ENCODE measurements around the gene AMMECR1L. TPM values are rescaled to one million over a fixed set of nuclear protein-coding genes. Genes with fewer than 3 reads are reported as not detected.
"Not testable (repeated sequence)": the region's sequence is repeated elsewhere in the genome, so short reads cannot be mapped to it uniquely, and the experiment has no call there.

Gene AMMECR1L
- total RNA-seq, 1 experiment from 2014 or later = 33.4 TPM

- no peak for DNase-seq (ENCODE audit: extremely low read depth, low read depth)
Observed at GRCh38 chr2:127887776-127888130, 2.0 kb upstream of the AMMECR1L start.

DNA sequence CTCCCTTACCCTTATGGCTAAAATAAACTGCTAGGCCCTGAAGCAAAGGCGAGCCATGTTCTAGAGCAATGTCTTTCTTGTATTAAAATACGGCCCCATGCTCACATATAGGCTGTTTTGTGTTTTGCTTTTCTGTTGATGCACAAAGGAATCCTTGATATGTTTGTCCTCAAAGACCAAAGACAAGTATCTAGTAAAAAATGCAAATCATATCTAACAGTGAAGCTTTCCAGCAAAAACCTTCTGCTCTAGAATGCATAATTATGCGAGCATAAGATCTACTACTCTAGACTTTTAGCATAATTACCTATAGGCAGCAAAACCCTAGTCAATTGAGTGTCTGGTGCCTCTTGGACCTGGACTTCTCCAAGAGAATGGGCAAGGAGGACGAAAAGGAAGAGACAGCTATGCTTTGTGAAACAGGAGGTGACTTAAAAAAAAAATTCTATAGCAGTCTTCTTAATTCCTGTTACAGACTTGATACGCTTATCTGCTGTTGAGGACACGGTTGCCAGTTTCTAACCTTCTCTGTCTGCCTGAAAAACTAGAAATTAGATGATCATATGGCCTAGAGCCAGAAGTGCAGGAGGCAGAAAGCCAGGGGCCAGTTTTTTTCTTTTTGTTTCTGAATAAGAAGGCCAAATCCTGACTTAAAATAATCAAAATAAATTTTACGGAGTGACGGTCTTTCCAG lies 1.5 kb upstream of the AMMECR1L start:
- no peak for DNase-seq (ENCODE audit: extremely low read depth, low read depth)

GRCh38 chr2:127886593-127886935 lies 808 bp upstream of the AMMECR1L start:
- not testable (repeated sequence) for DNase-seq (ENCODE audit: extremely low read depth, low read depth)

GRCh38 chr2:127884861-127885740 lies 655 bp downstream of the AMMECR1L start:
- DNase-seq (ENCODE audit: extremely low read depth, low read depth) = not testable (repeated sequence)

DNA sequence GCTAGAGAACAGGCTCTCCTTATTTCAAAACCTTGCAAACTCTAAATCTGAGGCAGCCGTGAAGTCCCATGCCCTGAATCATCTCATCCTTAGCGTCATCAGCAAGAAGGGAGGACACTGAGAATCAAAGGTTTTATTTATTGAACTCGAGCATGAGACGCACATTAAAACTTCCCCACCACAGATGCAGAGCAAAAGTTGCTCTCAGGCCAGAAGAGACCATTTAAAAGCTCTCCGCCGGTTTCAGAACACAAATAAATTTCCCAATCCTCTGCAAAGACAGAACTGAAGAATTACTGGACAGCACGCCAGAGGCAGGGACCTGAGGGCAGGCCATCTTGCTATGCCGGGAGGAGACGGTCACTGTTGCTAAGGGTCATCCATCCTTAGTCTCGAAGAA lies 1.3 kb downstream of the AMMECR1L start:
- DNase-seq (ENCODE audit: extremely low read depth, low read depth) = peak; percentile 30

- DNase-seq (ENCODE audit: extremely low read depth, low read depth) = no peak
Observed at GRCh38 chr2:127879899-127880298, 5.9 kb downstream of the AMMECR1L start.

- DNase-seq (ENCODE audit: extremely low read depth, low read depth) = no peak
Observed at GRCh38 chr2:127877626-127878025, 8.1 kb downstream of the AMMECR1L start.

GRCh38 chr2:127877136-127877535 lies 8.6 kb downstream of the AMMECR1L start:
- DNase-seq (ENCODE audit: extremely low read depth, low read depth) = no peak

- no peak for DNase-seq (ENCODE audit: extremely low read depth, low read depth)
Observed at GRCh38 chr2:127874378-127875269, 11.1 kb downstream of the AMMECR1L start.

DNA sequence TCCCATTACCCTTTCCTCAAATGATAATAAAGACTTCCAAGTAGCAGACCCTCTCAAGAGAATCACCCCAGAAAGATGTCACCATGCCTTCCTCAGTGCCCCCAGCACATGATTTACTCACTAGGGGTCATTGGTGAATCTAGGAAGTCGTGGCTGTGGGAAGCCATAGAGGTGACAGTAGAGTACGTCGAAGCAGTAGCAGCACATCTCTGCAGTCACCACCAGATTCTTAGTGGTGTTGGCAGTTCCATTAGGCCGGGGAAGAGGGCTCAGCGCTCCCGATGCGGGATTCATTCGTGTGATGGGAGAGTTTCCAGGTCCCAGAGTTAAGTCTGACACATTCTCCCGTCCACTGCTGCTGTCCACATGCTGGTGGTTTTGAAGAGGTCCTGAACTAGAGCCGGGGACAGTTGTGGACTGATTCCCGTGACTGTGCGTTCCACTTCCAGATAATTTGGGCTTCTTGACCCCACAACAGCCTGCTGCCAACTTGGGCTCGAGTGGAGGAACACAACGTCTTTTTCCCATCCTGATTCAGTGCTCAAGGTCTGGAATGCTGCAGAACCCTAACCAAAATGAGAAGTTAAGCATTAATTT lies 12.0 kb downstream of the AMMECR1L start:
- DNase-seq (ENCODE audit: extremely low read depth, low read depth) = no peak

GRCh38 chr2:127872354-127872753 lies 13.4 kb downstream of the AMMECR1L start:
- DNase-seq (ENCODE audit: extremely low read depth, low read depth) = no peak

GRCh38 chr2:127865926-127866325 lies 19.8 kb downstream of the AMMECR1L start:
- DNase-seq (ENCODE audit: extremely low read depth, low read depth) = no peak

DNA sequence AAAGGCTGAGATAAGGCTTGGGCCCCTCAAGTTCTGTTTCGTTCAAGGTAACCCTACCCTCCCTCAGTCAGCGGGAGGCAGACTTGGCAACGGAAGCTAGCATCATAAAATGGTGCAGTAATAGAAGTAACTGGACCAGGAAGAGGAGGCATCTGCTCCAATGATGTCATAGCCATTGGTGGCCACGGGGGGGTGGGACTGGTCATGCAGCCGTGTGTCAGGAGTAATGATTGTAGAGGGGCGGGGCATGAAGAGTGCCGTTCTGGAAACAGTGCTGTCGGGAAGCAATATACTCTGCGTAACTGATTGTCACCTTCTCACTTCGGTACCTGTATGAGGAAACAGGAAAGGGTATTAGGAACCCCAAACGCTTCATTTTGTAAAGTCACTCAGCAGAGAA lies 20.9 kb downstream of the AMMECR1L start:
- DNase-seq (ENCODE audit: extremely low read depth, low read depth) = peak; percentile 16

DNA sequence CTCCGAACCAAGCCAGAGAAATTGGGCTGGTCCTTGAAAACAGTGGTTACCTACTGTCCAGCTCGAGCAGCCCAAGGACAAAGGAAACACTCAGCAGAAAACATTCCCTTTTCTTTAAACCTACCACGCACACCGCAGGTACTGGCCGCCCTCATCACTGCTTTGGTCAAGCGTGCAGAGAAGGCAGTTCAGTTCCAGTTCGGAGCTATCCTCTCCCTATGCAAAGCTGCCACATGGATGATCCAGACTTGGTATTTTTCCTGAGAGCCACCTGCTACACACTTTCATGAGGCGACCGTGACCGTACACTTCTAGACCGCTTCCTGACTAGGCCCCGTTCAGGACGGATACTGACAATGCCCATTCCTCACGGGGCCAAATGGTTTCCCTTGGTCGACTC lies 23.5 kb downstream of the AMMECR1L start:
- DNase-seq (ENCODE audit: extremely low read depth, low read depth) = no peak

GRCh38 chr2:127860130-127860529 lies 25.6 kb downstream of the AMMECR1L start:
- DNase-seq (ENCODE audit: extremely low read depth, low read depth) = no peak

DNA sequence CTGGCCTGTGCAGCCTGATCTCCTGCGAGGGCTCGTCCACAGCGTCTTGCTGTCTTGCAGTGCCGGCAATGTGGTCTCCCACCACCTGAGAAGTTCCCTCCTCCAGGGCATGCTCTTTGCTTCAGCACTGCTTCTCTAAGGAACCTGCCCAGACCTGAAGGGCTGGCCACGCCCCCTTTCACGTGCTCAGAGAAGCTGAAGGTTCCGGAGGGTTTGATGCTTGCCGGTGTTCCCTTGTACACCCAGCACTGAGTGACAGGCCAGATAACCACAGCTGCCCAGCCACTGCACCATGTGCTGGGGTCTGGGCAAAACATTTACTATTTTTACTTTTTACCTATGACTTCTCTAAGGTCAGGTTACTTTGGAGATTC lies 26.1 kb downstream of the AMMECR1L start:
- DNase-seq (ENCODE audit: extremely low read depth, low read depth) = no peak

DNA sequence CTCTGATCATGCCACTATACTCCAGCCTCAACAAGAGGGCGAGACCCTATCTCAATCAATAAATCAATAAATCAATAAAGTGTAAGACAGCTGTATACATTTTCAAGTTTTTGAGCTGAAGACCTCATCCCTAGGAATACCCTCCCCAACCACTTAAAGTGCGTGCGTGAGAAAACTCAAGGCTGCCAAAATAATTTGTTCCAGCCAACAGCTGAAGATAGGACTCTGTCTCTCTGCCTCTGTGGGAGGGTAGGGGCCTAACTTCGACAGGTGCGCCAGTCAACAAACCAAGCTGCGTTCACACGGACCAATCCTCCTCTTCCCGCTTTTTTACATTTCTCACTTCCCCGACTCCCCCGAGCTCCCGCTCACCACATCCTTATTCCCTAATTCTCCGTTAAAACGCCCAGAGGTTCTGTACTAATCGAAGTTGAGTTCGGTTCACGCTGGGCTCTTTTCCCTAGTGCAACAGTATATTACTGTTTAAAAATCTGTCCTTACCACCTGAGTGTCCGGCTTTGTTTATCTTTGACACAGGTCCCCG lies 28.4 kb downstream of the AMMECR1L start:
- no peak for DNase-seq (ENCODE audit: extremely low read depth, low read depth)

DNA sequence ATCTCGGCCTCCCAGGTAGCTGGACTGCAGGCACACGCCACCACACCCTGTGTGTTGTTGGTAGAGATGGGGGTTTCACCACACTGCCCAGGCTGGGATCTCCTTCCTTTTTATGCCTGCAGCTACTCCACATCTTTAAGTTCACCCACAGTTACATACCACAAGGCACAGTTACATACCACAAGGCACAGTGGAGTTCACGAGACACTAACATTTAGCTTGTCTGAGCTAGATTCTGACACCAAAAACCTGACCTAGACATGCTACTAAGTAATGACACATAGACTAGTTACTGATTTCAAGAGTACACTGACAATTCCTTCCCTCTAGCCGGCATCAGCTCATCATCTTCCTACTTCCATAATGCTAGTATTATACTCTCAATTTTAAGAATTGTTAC lies 32.1 kb downstream of the AMMECR1L start:
- no peak for DNase-seq (ENCODE audit: extremely low read depth, low read depth)

DNA sequence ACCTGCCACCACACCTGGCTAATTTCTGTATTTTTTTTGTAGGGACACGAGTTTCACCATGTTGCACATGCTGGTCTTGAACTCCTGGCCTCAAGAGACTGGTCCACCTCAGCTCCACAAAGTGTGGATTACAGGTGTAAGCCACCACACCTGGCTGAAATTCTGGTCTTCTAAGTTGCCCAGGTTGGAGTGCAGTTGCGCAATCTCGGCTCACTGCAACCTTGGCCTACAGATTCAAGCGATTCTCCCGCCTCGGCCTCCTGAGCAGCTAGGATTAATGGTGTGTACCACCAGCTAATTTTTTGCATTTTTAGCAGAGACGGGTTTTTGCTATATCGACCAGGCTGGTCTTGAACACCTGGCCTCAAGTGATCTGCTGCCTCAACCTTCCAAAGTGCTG lies 33.4 kb downstream of the AMMECR1L start:
- no peak for DNase-seq (ENCODE audit: extremely low read depth, low read depth)

GRCh38 chr2:127847931-127848330 lies 37.8 kb downstream of the AMMECR1L start:
- DNase-seq (ENCODE audit: extremely low read depth, low read depth) = no peak

DNA sequence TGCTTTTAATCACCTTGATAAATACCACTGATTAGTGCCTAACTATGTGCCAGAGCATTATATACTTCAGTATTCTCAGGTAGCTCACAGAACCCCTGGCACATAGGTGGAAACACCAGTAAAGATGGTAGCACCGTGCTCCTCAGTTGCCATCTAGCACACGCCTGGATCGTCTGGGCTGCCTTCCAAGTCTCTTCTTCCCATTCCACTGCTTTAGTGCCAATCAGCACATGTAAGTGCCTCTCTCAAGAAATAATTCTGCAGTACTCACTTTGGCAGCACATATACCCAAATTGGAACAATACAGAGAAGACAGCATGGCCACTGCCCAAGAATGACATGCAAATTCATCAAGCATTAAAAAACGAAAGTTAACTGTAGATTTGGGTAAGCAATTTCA lies 40.8 kb downstream of the AMMECR1L start:
- no peak for DNase-seq (ENCODE audit: extremely low read depth, low read depth)
